Stimulated activated CD4-positive, alpha-beta T cell treated with anti-CD3 and anti-CD28 coated beads, Interleukin-2, amount 100 ng/mL, for 48 hours (primary cell): ENCODE measurements around the gene NLRX1.
A peak's percentile ranks its signal among the peaks of the same experiment; 100 is the strongest.
"Not testable (repeated sequence)": the region's sequence is repeated elsewhere in the genome, so short reads cannot be mapped to it uniquely, and the experiment has no call there.

Experiments used
- DNase-seq, 2 donors: peaks; one replicate each; pipeline ENCODE4 v3.0.0-alpha.2; 2020

NLRX1 gene

GRCh38 chr11:119168471-119169281, at the start of gene NLRX1:
Gene NLRX1 (plus strand): TSS chr11:119168725. CDS start chr11:119171404, 2,679 bp downstream.
- DNase-seq: peak; percentile 83 to 85

GRCh38 chr11:119118946-119119345, 49.6 kb upstream of the NLRX1 start:
- DNase-seq: no peak

GRCh38 chr11:119120639-119121007, 47.9 kb upstream of the NLRX1 start:
- DNase-seq: no peak

GRCh38 chr11:119121008-119121810, 47.3 kb upstream of the NLRX1 start, which contains the start of gene HINFP:
Gene HINFP (plus strand): TSS chr11:119121580. CDS start chr11:119126945, 5,365 bp downstream.
- DNase-seq: peak; percentile 99 to 100

GRCh38 chr11:119121811-119122124, 46.8 kb upstream of the NLRX1 start:
- no peak for DNase-seq

- DNase-seq: no peak
Measured at GRCh38 chr11:119125821-119126220, 42.7 kb upstream of the NLRX1 start.

- DNase-seq: no peak
Measured at GRCh38 chr11:119126675-119127268, 41.8 kb upstream of the NLRX1 start.

GRCh38 chr11:119130662-119131061, 37.9 kb upstream of the NLRX1 start:
- no peak for DNase-seq

GRCh38 chr11:119134389-119134978, 34.0 kb upstream of the NLRX1 start:
- no peak for DNase-seq

GRCh38 chr11:119139276-119139675, 29.2 kb upstream of the NLRX1 start:
- DNase-seq: not testable (repeated sequence)

GRCh38 chr11:119144825-119145486, 23.6 kb upstream of the NLRX1 start:
- DNase-seq: no peak

- no peak for DNase-seq
Measured at GRCh38 chr11:119145551-119145950, 23.0 kb upstream of the NLRX1 start.

- DNase-seq: no peak
Measured at GRCh38 chr11:119147604-119148333, 20.8 kb upstream of the NLRX1 start.

GRCh38 chr11:119148720-119149017, 19.9 kb upstream of the NLRX1 start:
- DNase-seq: no peak

GRCh38 chr11:119149018-119149785, 19.3 kb upstream of the NLRX1 start, which contains the start of gene ABCG4:
Gene ABCG4 (plus strand): TSS chr11:119149052. CDS start chr11:119149966, 914 bp downstream.
- no peak for DNase-seq

- DNase-seq: no peak
Measured at GRCh38 chr11:119149786-119150275, 18.7 kb upstream of the NLRX1 start.

GRCh38 chr11:119152043-119152442, 16.5 kb upstream of the NLRX1 start:
- no peak for DNase-seq

- DNase-seq: no peak
Measured at GRCh38 chr11:119152604-119153003, 15.9 kb upstream of the NLRX1 start.

GRCh38 chr11:119153049-119153818, 15.3 kb upstream of the NLRX1 start:
- DNase-seq: no peak

GRCh38 chr11:119154178-119154577, 14.3 kb upstream of the NLRX1 start:
- DNase-seq: no peak
